Measurements from ENCODE around the gene C22orf42. TPM values are rescaled to one million over a fixed set of nuclear protein-coding genes. Genes with fewer than 3 reads are reported as not detected.

The C22orf42 gene
- total RNA-seq, 4 donors from 2014 or later = not detected

DNA sequence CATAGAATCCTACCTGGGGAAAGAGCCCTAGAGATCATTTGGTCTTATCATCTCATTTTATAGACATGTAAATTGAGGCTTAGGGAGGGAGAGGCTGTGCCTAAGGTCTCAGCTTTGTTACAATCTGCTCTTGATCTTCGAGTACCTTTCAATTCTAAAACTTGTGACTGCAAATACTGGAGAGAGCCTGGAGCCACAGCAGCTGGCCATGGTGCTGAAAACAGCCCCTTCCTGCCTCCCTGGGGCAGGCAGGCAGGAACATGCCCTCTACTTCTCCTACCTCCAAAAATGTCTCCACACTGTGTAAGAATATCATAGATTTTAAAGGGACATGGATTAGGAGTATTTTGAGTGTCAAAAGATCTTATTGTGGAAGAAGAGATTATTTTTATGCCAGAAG lies 52.2 kb downstream of the C22orf42 start:
- no peak for TF ChIP-seq EP300 (IDR thresholded peaks at IDR 0.05)
- TF ChIP-seq, protein P1, sequence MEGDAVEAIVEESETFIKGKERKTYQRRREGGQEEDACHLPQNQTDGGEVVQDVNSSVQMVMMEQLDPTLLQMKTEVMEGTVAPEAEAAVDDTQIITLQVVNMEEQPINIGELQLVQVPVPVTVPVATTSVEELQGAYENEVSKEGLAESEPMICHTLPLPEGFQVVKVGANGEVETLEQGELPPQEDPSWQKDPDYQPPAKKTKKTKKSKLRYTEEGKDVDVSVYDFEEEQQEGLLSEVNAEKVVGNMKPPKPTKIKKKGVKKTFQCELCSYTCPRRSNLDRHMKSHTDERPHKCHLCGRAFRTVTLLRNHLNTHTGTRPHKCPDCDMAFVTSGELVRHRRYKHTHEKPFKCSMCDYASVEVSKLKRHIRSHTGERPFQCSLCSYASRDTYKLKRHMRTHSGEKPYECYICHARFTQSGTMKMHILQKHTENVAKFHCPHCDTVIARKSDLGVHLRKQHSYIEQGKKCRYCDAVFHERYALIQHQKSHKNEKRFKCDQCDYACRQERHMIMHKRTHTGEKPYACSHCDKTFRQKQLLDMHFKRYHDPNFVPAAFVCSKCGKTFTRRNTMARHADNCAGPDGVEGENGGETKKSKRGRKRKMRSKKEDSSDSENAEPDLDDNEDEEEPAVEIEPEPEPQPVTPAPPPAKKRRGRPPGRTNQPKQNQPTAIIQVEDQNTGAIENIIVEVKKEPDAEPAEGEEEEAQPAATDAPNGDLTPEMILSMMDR (IDR thresholded peaks at IDR 0.05) = no peak
- no peak for TF ChIP-seq POLR2AphosphoS5 (IDR thresholded peaks at IDR 0.05)
- H3K27ac ChIP-seq = no peak overlapping the region
- WGBS, 2 donors (ENCODE audit: low coverage in 1 of 2) = 0% methylated on average over 1 of the region's 1 CpG
- ATAC-seq = no peak
- H3K9me3 ChIP-seq = no peaks in the 10 kb centered on the region
- no peaks in the 10 kb centered on the region for H3K36me3 ChIP-seq
- peaks cover 45% of the 10 kb centered on the region for H3K27me3 ChIP-seq
- no peaks in the 10 kb centered on the region for H3K4me1 ChIP-seq
- no peak overlapping the region for H3K4me3 ChIP-seq

DNA sequence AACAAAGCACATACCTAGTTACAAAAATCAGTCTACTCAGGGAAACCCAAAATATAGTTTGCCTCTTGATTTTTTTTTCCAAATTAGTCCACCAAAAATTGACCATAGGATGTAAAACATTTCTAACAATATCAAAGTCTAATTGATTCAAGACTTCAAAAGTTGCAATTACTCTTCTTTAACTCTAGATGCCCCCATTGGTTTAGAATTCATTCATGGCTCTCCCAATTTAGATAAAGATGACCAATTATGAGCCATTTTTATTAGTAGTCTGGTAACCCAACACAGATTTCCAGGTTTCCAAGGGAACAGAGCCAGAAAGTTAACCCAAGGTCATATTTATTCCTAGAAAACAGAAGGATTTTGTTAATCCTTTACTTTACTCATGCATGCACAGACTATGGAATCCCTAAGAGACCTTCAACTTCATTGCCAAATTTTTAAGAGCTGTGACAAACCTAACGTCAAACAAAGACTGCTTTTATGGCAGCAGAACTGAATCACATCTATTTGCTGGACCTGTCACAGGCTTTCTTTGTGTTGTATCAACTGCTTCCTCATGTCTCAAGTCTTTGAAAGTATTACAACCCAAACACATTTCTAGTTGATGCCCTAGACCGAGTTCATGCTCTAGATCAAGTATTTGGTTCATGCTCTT lies 55.3 kb downstream of the C22orf42 start:
- TF ChIP-seq, protein P1 (IDR thresholded peaks at IDR 0.05) = peak in 1 of 4 experiments; percentile 29
- TF ChIP-seq POLR2A (IDR thresholded peaks at IDR 0.05) (no peak), EP300 (IDR thresholded peaks at IDR 0.05) (no peak), POLR2AphosphoS5 (IDR thresholded peaks at IDR 0.05) (no peak)
- Histone ChIP-seq H3K27ac (no peak overlapping the region), H3K27me3 (peaks cover 37% of the 10 kb centered on the region), H3K4me1 (no peaks in the 10 kb centered on the region), H3K36me3 (no peaks in the 10 kb centered on the region), H3K4me3 (no peak overlapping the region), H3K9me3 (no peaks in the 10 kb centered on the region)
- WGBS, 2 donors (ENCODE audit: low coverage in 1 of 2) = 19 to 21% methylated on average over 2 of the region's 2 CpGs
- ATAC-seq = no peak

DNA sequence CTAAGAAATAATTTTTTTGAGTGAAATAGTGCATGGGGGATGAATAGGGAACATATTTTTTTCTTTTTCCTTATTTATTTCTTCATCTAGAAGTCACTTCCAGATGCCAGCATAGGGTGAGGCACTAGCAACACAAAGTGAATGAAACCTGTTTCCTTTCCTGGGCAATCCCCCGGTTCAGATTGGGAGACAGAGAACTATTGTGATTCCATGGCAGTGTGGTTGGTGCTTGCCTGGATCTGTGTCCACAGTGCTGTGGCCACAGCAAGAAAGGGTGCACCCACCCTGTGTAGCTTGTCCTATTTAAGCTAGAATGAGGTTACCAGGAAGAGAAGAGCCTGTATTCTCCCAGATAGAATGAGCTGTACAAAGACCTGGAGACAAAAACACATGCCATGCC lies 58.4 kb downstream of the C22orf42 start:
- no peak for TF ChIP-seq POLR2AphosphoS5 (IDR thresholded peaks at IDR 0.05)
- TF ChIP-seq POLR2A (IDR thresholded peaks at IDR 0.05) = no peak
- TF ChIP-seq EP300 (IDR thresholded peaks at IDR 0.05) = no peak
- TF ChIP-seq, protein P1 (IDR thresholded peaks at IDR 0.05) = no peak
- Histone ChIP-seq H3K36me3 (no peaks in the 10 kb centered on the region), H3K27me3 (peaks cover 36% of the 10 kb centered on the region), H3K4me1 (no peaks in the 10 kb centered on the region), H3K4me3 (no peak overlapping the region), H3K27ac (no peak overlapping the region), H3K9me3 (no peaks in the 10 kb centered on the region)
- 55 to 60% methylated on average over 1 of the region's 1 CpG for WGBS, 2 donors (ENCODE audit: low coverage in 1 of 2)
- ATAC-seq = no peak

Small RNAs within 50 kb of the gene (small RNA-seq; reads per million reads assigned to genes)
- gene AP1B1P2 (0 reads per million in 4 donors), gene RF02171 (0 reads per million in 4 donors)

Other genes starting within 250 kb of the C22orf42 start
- 100 to 1,000 TPM; 127 to 263 (median 169) TPM for gene YWHAH, start 214.8 kb downstream of the C22orf42 start, total RNA-seq
- 1 to 10 TPM in 1 of 4 donors, under 1 TPM in 1, not detected in 2; 0.16 to 1.2 TPM for gene SLC5A1, start 116.0 kb downstream of the C22orf42 start, total RNA-seq
- under 1 TPM in 1 of 4 donors, not detected in 3; 0.15 TPM for gene RFPL2, start 45.8 kb upstream of the C22orf42 start, total RNA-seq
- gene SLC5A4, start 96.0 kb upstream of the C22orf42 start, total RNA-seq = under 1 TPM in 2 of 4 donors, not detected in 2; 0.39 to 0.78 TPM
- gene RFPL3, start 198.6 kb upstream of the C22orf42 start, total RNA-seq = not detected

Measured in gastroesophageal sphincter (tissue), 4 donors.